Neural progenitor cell (in vitro differentiated cells): ENCODE results near the gene ERN1. TPM values are rescaled to one million over a fixed set of nuclear protein-coding genes. Genes with fewer than 3 reads are reported as not detected.
"Not testable (repeated sequence)": the region's sequence is repeated elsewhere in the genome, so short reads cannot be mapped to it uniquely, and the experiment has no call there.

ENCODE experiments used
- DNase-seq: peaks from one replicate; pipeline ENCODE4 v3.0.0-alpha.2; 2016; ENCODE audit warnings: low spot score
- H2AFZ ChIP-seq: fragments of 200-600 bp; sonication (generic); replicated peaks from 2 replicates; pipeline ENCODE4 v1.6.1; 2016; ENCODE audit warnings: antibody characterized with exemption
- H3F3A ChIP-seq: fragments of 200-600 bp; sonication (generic); 2 replicates; pipeline ENCODE4 v1.6.1; 2016; ENCODE audit warnings: antibody characterized with exemption, low read depth
- H3K27ac ChIP-seq: fragments of 200-600 bp; sonication (generic); 2 replicates; pipeline ENCODE4 v1.5.1; 2016; ENCODE audit warnings: mild to moderate bottlenecking
- H3K27me3 ChIP-seq: fragments of 200-600 bp; sonication (generic); 2 replicates; pipeline ENCODE4 v1.6.1; 2016; ENCODE audit warnings: mild to moderate bottlenecking, moderate library complexity
- H3K36me3 ChIP-seq: fragments of 200-600 bp; sonication (generic); 2 replicates; pipeline ENCODE4 v1.5.1; 2016
- H3K4me1 ChIP-seq: fragments of 200-600 bp; sonication (generic); 2 replicates; pipeline ENCODE4 v1.6.1; 2016; ENCODE audit warnings: mixed run types
- H3K4me2 ChIP-seq: fragments of 200-600 bp; sonication (generic); 2 replicates; pipeline ENCODE4 v1.6.1; 2016
- H3K4me3 ChIP-seq: fragments of 200-600 bp; sonication (generic); 2 replicates; pipeline ENCODE4 v1.5.1; 2016
- H3K79me2 ChIP-seq: fragments of 200-600 bp; sonication (generic); 2 replicates; pipeline ENCODE4 v1.6.1; 2016; ENCODE audit warnings: low read depth
- H3K9ac ChIP-seq: fragments of 200-600 bp; sonication (generic); 2 replicates; pipeline ENCODE4 v1.6.1; 2016
- H3K9me3 ChIP-seq: fragments of 200-600 bp; sonication (generic); 2 replicates; pipeline ENCODE4 v1.5.1; 2016; ENCODE audit warnings: low read depth
- H4K20me1 ChIP-seq: fragments of 200-600 bp; sonication (generic); 2 replicates; pipeline ENCODE4 v1.6.1; 2016; ENCODE audit warnings: low read depth
- H3K27ac Mint-ChIP-seq: 3 replicates; pipeline ENCODE4 v1.8.0; 2021; ENCODE audit warnings: mixed read lengths
- H3K27me3 Mint-ChIP-seq: 2 replicates; pipeline ENCODE4 v1.8.0; 2022; ENCODE audit warnings: low read depth, mild to moderate bottlenecking, inconsistent platforms, moderate library complexity, mixed read lengths; ENCODE audit not compliant: insufficient read depth
- H3K36me3 Mint-ChIP-seq: 3 replicates; pipeline ENCODE4 v1.8.0; 2021; ENCODE audit warnings: mixed read lengths
- H3K4me1 Mint-ChIP-seq: 3 replicates; pipeline ENCODE4 v1.8.0; 2021; ENCODE audit warnings: mixed read lengths
- H3K4me3 Mint-ChIP-seq: 3 replicates; pipeline ENCODE4 v1.8.0; 2021; ENCODE audit warnings: mild to moderate bottlenecking, moderate library complexity, mixed read lengths
- H3K9me3 Mint-ChIP-seq: 3 replicates; pipeline ENCODE4 v1.8.0; 2020; ENCODE audit warnings: mixed read lengths
- CTCF ChIP-seq: fragments of 200-600 bp; sonication (generic); IDR thresholded peaks from 2 replicates; pipeline ENCODE4 v1.5.1; 2017; ENCODE audit warnings: antibody characterized with exemption, mild to moderate bottlenecking
- EZH2 ChIP-seq: fragments of 200-600 bp; sonication (generic); IDR thresholded peaks from 2 replicates; pipeline ENCODE4 v1.6.1; 2017; ENCODE audit warnings: antibody characterized with exemption, mild to moderate bottlenecking, moderate library complexity
- EZH2phosphoT487 ChIP-seq: fragments of 200-600 bp; sonication (generic); IDR thresholded peaks from 2 replicates; pipeline ENCODE4 v1.6.1; 2017; ENCODE audit warnings: antibody characterized with exemption
- total RNA-seq: library from RNA; depleted of rRNA; stranded (reverse); fragments of >200 nt; gene quantifications from 2 replicates; pipeline ENCODE4 v1.2.3, GENCODE V29; 2015; ENCODE audit warnings: low replicate concordance

Gene ERN1
- total RNA-seq, 1 donor from 2014 or later: 2.4 TPM

GRCh38 chr17:64126918-64127317 lies 3.0 kb downstream of the ERN1 start:
- no peak overlapping the region for H3K4me3 Mint-ChIP-seq
- Histone ChIP-seq H3K79me2 (no peaks in the 10 kb centered on the region), H3K27me3 (peaks cover 36% of the 10 kb centered on the region), H4K20me1 (peaks cover 13% of the 10 kb centered on the region), H3K9me3 (no peaks in the 10 kb centered on the region), H3K4me1 (peaks cover 4% of the 10 kb centered on the region), H3K27ac (no peak overlapping the region), H3K9ac (no peak overlapping the region), H3F3A (peaks cover 27% of the 10 kb centered on the region), H3K4me2 (no peak overlapping the region), H2AFZ (no peak overlapping the region), H3K36me3 (no peaks in the 10 kb centered on the region), H3K4me3 (no peak overlapping the region)
- H3K36me3 Mint-ChIP-seq: peaks cover 2% of the 10 kb centered on the region
- no peaks in the 10 kb centered on the region for H3K9me3 Mint-ChIP-seq
- peaks cover 7% of the 10 kb centered on the region for H3K27me3 Mint-ChIP-seq
- no peak overlapping the region for H3K27ac Mint-ChIP-seq
- no peak for DNase-seq
- H3K4me1 Mint-ChIP-seq: peaks cover 9% of the 10 kb centered on the region
- TF ChIP-seq EZH2 (no peak), CTCF (no peak), EZH2phosphoT487 (no peak)

GRCh38 chr17:64125937-64126336 lies 4.0 kb downstream of the ERN1 start:
- no peak overlapping the region for H3K27ac ChIP-seq
- no peak overlapping the region for H3K9ac ChIP-seq
- H3K36me3 ChIP-seq: no peaks in the 10 kb centered on the region
- no peak overlapping the region for H2AFZ ChIP-seq
- Mint-ChIP-seq H3K9me3 (no peaks in the 10 kb centered on the region), H3K4me1 (peaks cover 11% of the 10 kb centered on the region), H3K27me3 (peaks cover 7% of the 10 kb centered on the region), H3K36me3 (peaks cover 2% of the 10 kb centered on the region), H3K27ac (no peak overlapping the region), H3K4me3 (no peak overlapping the region)
- peaks cover 13% of the 10 kb centered on the region for H4K20me1 ChIP-seq
- H3K9me3 ChIP-seq: no peaks in the 10 kb centered on the region
- no peak for DNase-seq
- peaks cover 4% of the 10 kb centered on the region for H3K4me1 ChIP-seq
- H3K4me3 ChIP-seq: no peak overlapping the region
- H3K27me3 ChIP-seq: peaks cover 26% of the 10 kb centered on the region
- TF ChIP-seq EZH2 (no peak), EZH2phosphoT487 (no peak), CTCF (no peak)
- H3K79me2 ChIP-seq: no peaks in the 10 kb centered on the region
- peaks cover 20% of the 10 kb centered on the region for H3F3A ChIP-seq
- no peak overlapping the region for H3K4me2 ChIP-seq

- Histone ChIP-seq H4K20me1 (peaks cover 13% of the 10 kb centered on the region), H3K79me2 (no peaks in the 10 kb centered on the region), H3F3A (peaks cover 9% of the 10 kb centered on the region), H3K9me3 (no peaks in the 10 kb centered on the region), H3K9ac (no peak overlapping the region), H3K27ac (no peak overlapping the region), H2AFZ (no peak overlapping the region), H3K4me1 (no peaks in the 10 kb centered on the region), H3K4me3 (no peak overlapping the region), H3K36me3 (no peaks in the 10 kb centered on the region), H3K4me2 (no peak overlapping the region), H3K27me3 (peaks cover 19% of the 10 kb centered on the region)
- no peak for TF ChIP-seq EZH2
- no peak for DNase-seq
- Mint-ChIP-seq H3K27me3 (peaks cover 6% of the 10 kb centered on the region), H3K4me3 (no peak overlapping the region), H3K27ac (no peak overlapping the region), H3K9me3 (no peaks in the 10 kb centered on the region), H3K36me3 (peaks cover 2% of the 10 kb centered on the region), H3K4me1 (peaks cover 17% of the 10 kb centered on the region)
Measured at GRCh38 chr17:64124609-64125008, 5.3 kb downstream of the ERN1 start.

- H3K4me1 ChIP-seq: no peaks in the 10 kb centered on the region
- H3K27ac Mint-ChIP-seq: no peak overlapping the region
- H3K27ac ChIP-seq: no peak overlapping the region
- no peaks in the 10 kb centered on the region for H3F3A ChIP-seq
- peaks cover 11% of the 10 kb centered on the region for H3K4me1 Mint-ChIP-seq
- TF ChIP-seq EZH2phosphoT487: no peak
- TF ChIP-seq EZH2: no peak
- TF ChIP-seq CTCF: no peak
- no peaks in the 10 kb centered on the region for H3K9me3 Mint-ChIP-seq
- no peak overlapping the region for H3K9ac ChIP-seq
- H3K9me3 ChIP-seq: no peaks in the 10 kb centered on the region
- H2AFZ ChIP-seq: no peak overlapping the region
- H3K27me3 Mint-ChIP-seq: peaks cover 4% of the 10 kb centered on the region
- no peak overlapping the region for H3K4me3 Mint-ChIP-seq
- peaks cover 4% of the 10 kb centered on the region for H3K27me3 ChIP-seq
- H3K36me3 Mint-ChIP-seq: peaks cover 2% of the 10 kb centered on the region
- H3K36me3 ChIP-seq: no peaks in the 10 kb centered on the region
- H4K20me1 ChIP-seq: no peaks in the 10 kb centered on the region
- no peak overlapping the region for H3K4me3 ChIP-seq
- no peak overlapping the region for H3K4me2 ChIP-seq
- DNase-seq: no peak
- H3K79me2 ChIP-seq: no peaks in the 10 kb centered on the region
Measured at GRCh38 chr17:64123114-64123513, 6.8 kb downstream of the ERN1 start.

GRCh38 chr17:64120972-64121786 lies 8.8 kb downstream of the ERN1 start:
- H3K36me3 Mint-ChIP-seq, DNase-seq, H3K4me3 Mint-ChIP-seq, H3K79me2 ChIP-seq, H3F3A ChIP-seq, H3K4me1 ChIP-seq, H3K9ac ChIP-seq, H3K4me3 ChIP-seq, H3K9me3 Mint-ChIP-seq, H4K20me1 ChIP-seq, H3K9me3 ChIP-seq, H3K27ac Mint-ChIP-seq, H3K4me2 ChIP-seq, H3K36me3 ChIP-seq, H3K27ac ChIP-seq, H2AFZ ChIP-seq, H3K27me3 ChIP-seq, H3K27me3 Mint-ChIP-seq: not testable (repeated sequence)
- H3K4me1 Mint-ChIP-seq: peaks cover 11% of the 10 kb centered on the region
